ENCODE data around the gene SLC26A9. TPM values are rescaled to one million over a fixed set of nuclear protein-coding genes. Genes with fewer than 3 reads are reported as not detected.
"Not testable (repeated sequence)": the region's sequence is repeated elsewhere in the genome, so short reads cannot be mapped to it uniquely, and the experiment has no call there.

SLC26A9 gene
- total RNA-seq, 1 experiment from 2014 or later = not detected

- intact Hi-C loops (cut with micrococcal nuclease; ENCODE audit: unreplicated experiment) = no loop called here
- TF ChIP-seq SIN3A (IDR thresholded peaks at IDR 0.05; ENCODE audit: borderline replicate concordance, insufficient read depth, low read depth, low read length) (no peak), CTCF (IDR thresholded peaks at IDR 0.05) (no peak), TCF7L2 (IDR thresholded peaks at IDR 0.05; ENCODE audit: low read depth, low read length) (no peak), POLR2AphosphoS5 (IDR thresholded peaks at IDR 0.05; ENCODE audit: low read depth, low read length) (no peak), REST (IDR thresholded peaks at IDR 0.05; ENCODE audit: insufficient read depth in 1 of 2, low read depth in 2 of 2, low read length in 1 of 2) (no peak)
- Histone ChIP-seq H3K4me3 (ENCODE audit: low read depth in 2 of 2, low read length in 2 of 2) (no peak overlapping the region), H3K27me3 (ENCODE audit: control insufficient read depth, insufficient read depth, low read length) (no peaks in the 10 kb centered on the region), H3K9me3 (ENCODE audit: control insufficient read depth, insufficient read depth, low read depth, low read length) (no peaks in the 10 kb centered on the region), H3K27ac (ENCODE audit: low read length) (no peak overlapping the region), H3K4me1 (ENCODE audit: control insufficient read depth, insufficient read depth, low read length) (no peaks in the 10 kb centered on the region), H3K36me3 (ENCODE audit: control insufficient read depth, insufficient read depth, low read length) (no peaks in the 10 kb centered on the region)
- ChIA-PET POLR2A (no interaction called here), CTCF (interaction anchor here (0.5 to 0.6 kb wide), 2 partner anchors 127 to 222 kb away, joined by 11 read pairs; no protein-coding TSS in a partner anchor)
- DNase-seq (ENCODE audit: low read depth, low spot score) = no peak
- in situ Hi-C loops (cut with HindIII; ENCODE audit: low pct_unique_long_range_greater_than_20kb, low sequenced_read_pairs) = no loop called here
- no peak for ATAC-seq
- BruUV-seq (replicated peaks) = no TSS peak
These were observed 46.9 kb downstream of the SLC26A9 start for GRCh38 chr1:205896351-205896750.

- intact Hi-C loops (cut with micrococcal nuclease; ENCODE audit: unreplicated experiment); H3K4me1 ChIP-seq (ENCODE audit: control insufficient read depth, insufficient read depth, low read length); H3K27me3 ChIP-seq (ENCODE audit: control insufficient read depth, insufficient read depth, low read length); in situ Hi-C loops (cut with HindIII; ENCODE audit: low pct_unique_long_range_greater_than_20kb, low sequenced_read_pairs); H3K4me3 ChIP-seq (ENCODE audit: low read depth in 2 of 2, low read length in 2 of 2); BruUV-seq (replicated peaks); DNase-seq (ENCODE audit: low read depth, low spot score); CTCF ChIA-PET; H3K9me3 ChIP-seq (ENCODE audit: control insufficient read depth, insufficient read depth, low read depth, low read length); ATAC-seq; H3K36me3 ChIP-seq (ENCODE audit: control insufficient read depth, insufficient read depth, low read length); H3K27ac ChIP-seq (ENCODE audit: low read length); POLR2A ChIA-PET: not testable (repeated sequence)
These were observed 49.1 kb downstream of the SLC26A9 start for GRCh38 chr1:205894119-205894518.

- BruUV-seq (replicated peaks); in situ Hi-C loops (cut with HindIII; ENCODE audit: low pct_unique_long_range_greater_than_20kb, low sequenced_read_pairs); DNase-seq (ENCODE audit: low read depth, low spot score); H3K36me3 ChIP-seq (ENCODE audit: control insufficient read depth, insufficient read depth, low read length); intact Hi-C loops (cut with micrococcal nuclease; ENCODE audit: unreplicated experiment); H3K27me3 ChIP-seq (ENCODE audit: control insufficient read depth, insufficient read depth, low read length); H3K4me3 ChIP-seq (ENCODE audit: low read depth in 2 of 2, low read length in 2 of 2); H3K27ac ChIP-seq (ENCODE audit: low read length); H3K9me3 ChIP-seq (ENCODE audit: control insufficient read depth, insufficient read depth, low read depth, low read length); H3K4me1 ChIP-seq (ENCODE audit: control insufficient read depth, insufficient read depth, low read length); ATAC-seq: not testable (repeated sequence)
- ChIA-PET POLR2A (interaction anchor here (0.6 kb wide), 1 partner anchor 87 kb away, joined by 5 read pairs; no protein-coding TSS in a partner anchor), CTCF (interaction anchor here (1.2 kb wide), 1 partner anchor 100 kb away, joined by 3 read pairs; no protein-coding TSS in a partner anchor)
These were observed 51.1 kb downstream of the SLC26A9 start for GRCh38 chr1:205892175-205892574.

- intact Hi-C loops (cut with micrococcal nuclease; ENCODE audit: unreplicated experiment); POLR2A ChIA-PET; H3K9me3 ChIP-seq (ENCODE audit: control insufficient read depth, insufficient read depth, low read depth, low read length); H3K27ac ChIP-seq (ENCODE audit: low read length); H3K4me1 ChIP-seq (ENCODE audit: control insufficient read depth, insufficient read depth, low read length); ATAC-seq; H3K27me3 ChIP-seq (ENCODE audit: control insufficient read depth, insufficient read depth, low read length); DNase-seq (ENCODE audit: low read depth, low spot score); H3K4me3 ChIP-seq (ENCODE audit: low read depth in 2 of 2, low read length in 2 of 2); BruUV-seq (replicated peaks); in situ Hi-C loops (cut with HindIII; ENCODE audit: low pct_unique_long_range_greater_than_20kb, low sequenced_read_pairs); CTCF ChIA-PET; H3K36me3 ChIP-seq (ENCODE audit: control insufficient read depth, insufficient read depth, low read length): not testable (repeated sequence)
These were observed 51.8 kb downstream of the SLC26A9 start for GRCh38 chr1:205891481-205891880.

GRCh38 chr1:205890631-205891030 lies 52.6 kb downstream of the SLC26A9 start:
- H3K4me3 ChIP-seq (ENCODE audit: low read depth in 2 of 2, low read length in 2 of 2); BruUV-seq (replicated peaks); intact Hi-C loops (cut with micrococcal nuclease; ENCODE audit: unreplicated experiment); in situ Hi-C loops (cut with HindIII; ENCODE audit: low pct_unique_long_range_greater_than_20kb, low sequenced_read_pairs); ATAC-seq; H3K4me1 ChIP-seq (ENCODE audit: control insufficient read depth, insufficient read depth, low read length); CTCF ChIA-PET; DNase-seq (ENCODE audit: low read depth, low spot score); H3K36me3 ChIP-seq (ENCODE audit: control insufficient read depth, insufficient read depth, low read length); POLR2A ChIA-PET; H3K27ac ChIP-seq (ENCODE audit: low read length); H3K9me3 ChIP-seq (ENCODE audit: control insufficient read depth, insufficient read depth, low read depth, low read length); H3K27me3 ChIP-seq (ENCODE audit: control insufficient read depth, insufficient read depth, low read length): not testable (repeated sequence)
